Middle frontal gyrus (tissue), 1 donor: ENCODE measurements around the gene INF2.
"Not testable (repeated sequence)": the region's sequence is repeated elsewhere in the genome, so short reads cannot be mapped to it uniquely, and the experiment has no call there.

ENCODE experiments used
- DNase-seq: peaks from one replicate; pipeline ENCODE4 v3.0.0-alpha.2; 2015; ENCODE audit warnings: low spot score; ENCODE audit errors: extremely low spot score

Gene INF2

GRCh38 chr14:104718871-104719270, 29.5 kb downstream of the INF2 start:
- no peak for DNase-seq

GRCh38 chr14:104719343-104719742, 29.9 kb downstream of the INF2 start:
- DNase-seq, result no peak

GRCh38 chr14:104721505-104722431, 32.4 kb downstream of the INF2 start:
- DNase-seq, result no peak

- DNase-seq, result no peak
Measured at GRCh38 chr14:104722938-104723650, 33.7 kb downstream of the INF2 start.

- no peak for DNase-seq
Measured at GRCh38 chr14:104723651-104724406, 34.4 kb downstream of the INF2 start, which contains the start of gene ADSS1. Gene ADSS1 (plus strand): TSS chr14:104724229. CDS start chr14:104724271, 42 bp downstream.

GRCh38 chr14:104724407-104724980, 35.1 kb downstream of the INF2 start:
- DNase-seq, result no peak

GRCh38 chr14:104724981-104725771, 35.8 kb downstream of the INF2 start:
- DNase-seq, result no peak

GRCh38 chr14:104725772-104726548, 36.5 kb downstream of the INF2 start:
- no peak for DNase-seq

GRCh38 chr14:104726600-104727451, 37.4 kb downstream of the INF2 start:
- no peak for DNase-seq

GRCh38 chr14:104728631-104729030, 39.2 kb downstream of the INF2 start:
- DNase-seq, result no peak

- not testable (repeated sequence) for DNase-seq
Measured at GRCh38 chr14:104729176-104729834, 39.9 kb downstream of the INF2 start.

- no peak for DNase-seq
Measured at GRCh38 chr14:104729835-104730181, 40.4 kb downstream of the INF2 start.

GRCh38 chr14:104730487-104730886, 41.1 kb downstream of the INF2 start:
- DNase-seq, result no peak

- DNase-seq, result no peak
Measured at GRCh38 chr14:104731320-104732294, 42.2 kb downstream of the INF2 start.

GRCh38 chr14:104732355-104732804, 43.0 kb downstream of the INF2 start:
- DNase-seq, result no peak

- no peak for DNase-seq
Measured at GRCh38 chr14:104732931-104733681, 43.7 kb downstream of the INF2 start.
